Stomach (tissue), 4 donors: ENCODE data around the gene NLGN1.

Experiments
- POLR2AphosphoS5 ChIP-seq, 3 donors: sonication (generic); formaldehyde crosslinking; IDR thresholded peaks; one replicate each; pipeline ENCODE4 v1.6.1; 2016; ENCODE audit warnings: antibody characterized with exemption in 3 of 3
- TF ChIP-seq, protein P1 (sequence below), 7 experiments: fragments of 450-650 bp in 4 of 7; fragments of 200-600 bp in 3 of 7; sonication (generic) in 3 of 7; IDR thresholded peaks; one replicate each; pipeline ENCODE4 v1.5.1; 2016 to 2019; ENCODE audit warnings: antibody characterized with exemption in 7 of 7, control low read depth in 2 of 7, mild to moderate bottlenecking in 1 of 7

DNA sequence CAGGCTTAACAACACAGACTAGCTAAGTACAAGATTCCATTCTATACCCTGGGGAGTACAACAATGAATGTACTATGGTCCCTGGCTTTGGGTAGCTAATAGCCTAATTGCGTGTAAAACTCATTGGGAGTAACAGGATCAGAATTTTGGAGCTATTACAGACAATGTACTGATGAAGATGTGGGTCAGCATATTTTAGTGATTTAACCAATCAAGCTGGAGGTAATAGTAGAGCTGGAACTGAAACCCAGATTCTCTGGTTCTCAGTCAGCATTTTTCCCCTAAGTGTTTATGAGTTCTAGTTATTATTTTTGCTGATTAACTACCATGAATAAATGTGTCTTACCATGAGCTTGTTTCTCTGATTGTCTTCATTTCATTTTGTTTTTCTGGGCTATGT, 578.7 kb downstream of the NLGN1 start:
- TF ChIP-seq, protein P1, sequence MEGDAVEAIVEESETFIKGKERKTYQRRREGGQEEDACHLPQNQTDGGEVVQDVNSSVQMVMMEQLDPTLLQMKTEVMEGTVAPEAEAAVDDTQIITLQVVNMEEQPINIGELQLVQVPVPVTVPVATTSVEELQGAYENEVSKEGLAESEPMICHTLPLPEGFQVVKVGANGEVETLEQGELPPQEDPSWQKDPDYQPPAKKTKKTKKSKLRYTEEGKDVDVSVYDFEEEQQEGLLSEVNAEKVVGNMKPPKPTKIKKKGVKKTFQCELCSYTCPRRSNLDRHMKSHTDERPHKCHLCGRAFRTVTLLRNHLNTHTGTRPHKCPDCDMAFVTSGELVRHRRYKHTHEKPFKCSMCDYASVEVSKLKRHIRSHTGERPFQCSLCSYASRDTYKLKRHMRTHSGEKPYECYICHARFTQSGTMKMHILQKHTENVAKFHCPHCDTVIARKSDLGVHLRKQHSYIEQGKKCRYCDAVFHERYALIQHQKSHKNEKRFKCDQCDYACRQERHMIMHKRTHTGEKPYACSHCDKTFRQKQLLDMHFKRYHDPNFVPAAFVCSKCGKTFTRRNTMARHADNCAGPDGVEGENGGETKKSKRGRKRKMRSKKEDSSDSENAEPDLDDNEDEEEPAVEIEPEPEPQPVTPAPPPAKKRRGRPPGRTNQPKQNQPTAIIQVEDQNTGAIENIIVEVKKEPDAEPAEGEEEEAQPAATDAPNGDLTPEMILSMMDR (IDR thresholded peaks at IDR 0.05): no peak
- no peak for TF ChIP-seq POLR2AphosphoS5 (IDR thresholded peaks at IDR 0.05)
